Mesenchymal stem cell (in vitro differentiated cells and primary cell): ENCODE measurements around the gene SHISAL2A.

Experiments used
- DNase-seq: peaks from one replicate; pipeline ENCODE4 v3.0.0-alpha.2; 2013
- H2AFZ ChIP-seq: one replicate; pipeline ENCODE4 v1.6.1; 2013; ENCODE audit warnings: low read depth, mild to moderate bottlenecking, control low read depth, inconsistent platforms, low read length, moderate library complexity
- H2AK5ac ChIP-seq: 2 replicates; pipeline ENCODE4 v1.6.1; 2013; ENCODE audit warnings: low read length, moderate library complexity, mild to moderate bottlenecking, inconsistent platforms; ENCODE audit not compliant: severe bottlenecking
- H2BK120ac ChIP-seq: one replicate; pipeline ENCODE4 v1.6.1; 2013; ENCODE audit warnings: low read depth, mild to moderate bottlenecking, inconsistent platforms, low read length, moderate library complexity
- H2BK12ac ChIP-seq, 2 experiments: one replicate each; pipeline ENCODE4 v1.6.1; 2013; ENCODE audit warnings: inconsistent platforms in 2 of 2, low read length in 2 of 2, mild to moderate bottlenecking in 2 of 2, moderate library complexity in 2 of 2, control low read depth in 1 of 2
- H2BK15ac ChIP-seq: one replicate; pipeline ENCODE4 v1.6.1; 2013; ENCODE audit warnings: mild to moderate bottlenecking, low read depth, inconsistent platforms; ENCODE audit not compliant: poor library complexity, severe bottlenecking
- H2BK5ac ChIP-seq: 2 replicates; pipeline ENCODE4 v1.6.1; 2013; ENCODE audit warnings: low read depth, mild to moderate bottlenecking, low read length, control low read depth, inconsistent platforms; ENCODE audit not compliant: poor library complexity, severe bottlenecking
- H3K14ac ChIP-seq, 2 experiments: one replicate each; pipeline ENCODE4 v1.6.1; 2013; ENCODE audit warnings: inconsistent platforms in 2 of 2, low read length in 2 of 2, control low read depth in 1 of 2, mild to moderate bottlenecking in 1 of 2, moderate library complexity in 1 of 2
- H3K18ac ChIP-seq, 2 experiments: one replicate each; pipeline ENCODE4 v1.6.1; 2013; ENCODE audit warnings: inconsistent platforms in 2 of 2, low read length in 2 of 2, control low read depth in 1 of 2, low read depth in 1 of 2, mild to moderate bottlenecking in 1 of 2
- H3K23ac ChIP-seq, 2 experiments: one replicate each; pipeline ENCODE4 v1.6.1; 2013; ENCODE audit warnings: inconsistent platforms in 2 of 2, low read length in 2 of 2, mild to moderate bottlenecking in 2 of 2, moderate library complexity in 2 of 2, control low read depth in 1 of 2
- H3K27ac ChIP-seq: 2 replicates; pipeline ENCODE4 v1.5.1; 2013; ENCODE audit warnings: mild to moderate bottlenecking, moderate library complexity, low read length, control low read depth, inconsistent platforms; ENCODE audit not compliant: poor library complexity, severe bottlenecking
- H3K27me3 ChIP-seq, 2 experiments: 2 replicates each; pipeline versions ENCODE4 v1.6.1 to v1.7.0; 2013; ENCODE audit warnings: low read length in 2 of 2, mild to moderate bottlenecking in 2 of 2, moderate library complexity in 2 of 2, control low read depth in 1 of 2, inconsistent platforms in 1 of 2; ENCODE audit not compliant: control insufficient read depth in 1 of 2, insufficient read depth in 1 of 2
- H3K36me3 ChIP-seq, 2 experiments: 2 replicates each; pipeline versions ENCODE4 v1.6.1 to v1.7.0; 2013; ENCODE audit warnings: low read length in 2 of 2, control low read depth in 1 of 2, inconsistent platforms in 1 of 2, low read depth in 1 of 2, mild to moderate bottlenecking in 1 of 2; ENCODE audit not compliant: insufficient read depth in 2 of 2, control insufficient read depth in 1 of 2
- H3K4ac ChIP-seq, 2 experiments: one replicate each; pipeline ENCODE4 v1.6.1; 2013; ENCODE audit warnings: inconsistent platforms in 2 of 2, low read length in 2 of 2, mild to moderate bottlenecking in 2 of 2, moderate library complexity in 2 of 2, control low read depth in 1 of 2, low read depth in 1 of 2
- H3K4me1 ChIP-seq: 2 replicates; pipeline ENCODE4 v1.6.1; 2013; ENCODE audit warnings: low read depth, low read length, control low read depth; ENCODE audit not compliant: control insufficient read depth, insufficient read depth
- H3K4me2 ChIP-seq: 2 replicates; pipeline ENCODE4 v1.6.1; 2013; ENCODE audit warnings: low read length, mild to moderate bottlenecking, inconsistent platforms; ENCODE audit not compliant: poor library complexity, severe bottlenecking
- H3K4me3 ChIP-seq, 2 experiments: 2 replicates each; pipeline versions ENCODE4 v1.5.1 to v1.7.0; 2013; ENCODE audit warnings: low read length in 2 of 2, mild to moderate bottlenecking in 2 of 2, control low read depth in 1 of 2, low read depth in 1 of 2; ENCODE audit not compliant: insufficient read depth in 1 of 2
- H3K79me1 ChIP-seq: replicated peaks from 2 replicates; pipeline ENCODE4 v1.6.1; 2013; ENCODE audit warnings: mild to moderate bottlenecking, control low read depth, low read length, inconsistent platforms; ENCODE audit not compliant: poor library complexity, severe bottlenecking
- H3K9ac ChIP-seq: 2 replicates; pipeline ENCODE4 v1.7.0; 2013; ENCODE audit warnings: mild to moderate bottlenecking, low read length, moderate library complexity
- H3K9me3 ChIP-seq: 2 replicates; pipeline ENCODE4 v1.7.0; 2013; ENCODE audit warnings: mild to moderate bottlenecking, low read length; ENCODE audit not compliant: control insufficient read depth
- H4K8ac ChIP-seq: one replicate; pipeline ENCODE4 v1.6.1; 2013; ENCODE audit warnings: inconsistent platforms, mild to moderate bottlenecking, low read length, moderate library complexity
- H4K91ac ChIP-seq: one replicate; pipeline ENCODE4 v1.6.1; 2013; ENCODE audit warnings: mild to moderate bottlenecking, low read length, inconsistent platforms
- WGBS: methylation state at CpG from one replicate; pipeline ENCODE4 v1.1.7; 2013; ENCODE audit warnings: mixed read lengths; 5-methylcytosine and 5-hydroxymethylcytosine counted together

SHISAL2A gene

GRCh38 chr1:52621950-52622349 lies 11.0 kb upstream of the SHISAL2A start:
- DNase-seq = no peak
- Histone ChIP-seq H3K4ac (no peak overlapping the region), H3K79me1 (no peaks in the 10 kb centered on the region), H2BK12ac (no peak overlapping the region), H3K36me3 (no peaks in the 10 kb centered on the region), H2BK5ac (no peak overlapping the region), H3K4me3 (no peak overlapping the region), H4K8ac (no peak overlapping the region), H2AK5ac (no peak overlapping the region), H3K27me3 (peaks cover 0 to 9% of the 10 kb centered on the region in 2 experiments), H3K23ac (no peak overlapping the region), H4K91ac (no peak overlapping the region), H3K4me2 (no peak overlapping the region), H3K18ac (no peak overlapping the region), H3K9ac (no peak overlapping the region), H3K27ac (no peak overlapping the region), H3K9me3 (peaks cover 24% of the 10 kb centered on the region), H3K14ac (no peak overlapping the region), H3K4me1 (no peaks in the 10 kb centered on the region), H2AFZ (no peak overlapping the region), H2BK120ac (no peak overlapping the region), H2BK15ac (no peak overlapping the region)
- WGBS = 95% methylated on average over 2 of the region's 2 CpGs

GRCh38 chr1:52623812-52624211 lies 9.2 kb upstream of the SHISAL2A start:
- Histone ChIP-seq H3K9me3 (peaks cover 24% of the 10 kb centered on the region), H4K8ac (no peak overlapping the region), H2AFZ (no peak overlapping the region), H3K79me1 (no peaks in the 10 kb centered on the region), H2BK120ac (no peak overlapping the region), H3K4ac (no peak overlapping the region), H3K27me3 (peaks cover under 1 to 3% of the 10 kb centered on the region in 2 experiments), H3K4me1 (no peaks in the 10 kb centered on the region), H2AK5ac (no peak overlapping the region), H3K18ac (no peak overlapping the region), H2BK5ac (no peak overlapping the region), H3K9ac (no peak overlapping the region), H2BK15ac (no peak overlapping the region), H2BK12ac (no peak overlapping the region), H3K23ac (no peak overlapping the region), H3K4me2 (no peak overlapping the region), H4K91ac (no peak overlapping the region), H3K27ac (no peak overlapping the region), H3K4me3 (no peak overlapping the region), H3K36me3 (no peaks in the 10 kb centered on the region), H3K14ac (no peak overlapping the region)
- no peak for DNase-seq
- WGBS = 76% methylated on average over 2 of the region's 3 CpGs

- Histone ChIP-seq H3K9me3 (peaks cover 8% of the 10 kb centered on the region), H2AFZ (no peak overlapping the region), H2BK120ac (no peak overlapping the region), H4K8ac (no peak overlapping the region), H3K4me1 (peaks cover 4% of the 10 kb centered on the region), H3K23ac (no peak overlapping the region), H2BK5ac (no peak overlapping the region), H2BK12ac (no peak overlapping the region), H3K4me3 (no peak overlapping the region), H3K27me3 (peaks cover 10 to 18% of the 10 kb centered on the region in 2 experiments), H3K14ac (no peak overlapping the region), H3K18ac (no peak overlapping the region), H3K79me1 (no peaks in the 10 kb centered on the region), H3K4ac (no peak overlapping the region), H3K27ac (no peak overlapping the region), H3K36me3 (no peaks in the 10 kb centered on the region), H3K9ac (no peak overlapping the region), H4K91ac (no peak overlapping the region), H2AK5ac (no peak overlapping the region), H3K4me2 (no peak overlapping the region), H2BK15ac (no peak overlapping the region)
- no peak for DNase-seq
- WGBS = 100% methylated on average over 1 of the region's 2 CpGs
These were observed 5.9 kb upstream of the SHISAL2A start for GRCh38 chr1:52627028-52627427.

GRCh38 chr1:52628614-52629324 lies 4.2 kb upstream of the SHISAL2A start:
- Histone ChIP-seq H3K79me1 (no peaks in the 10 kb centered on the region), H3K14ac (no peak overlapping the region), H3K4me1 (peaks cover 13% of the 10 kb centered on the region), H2AFZ (no peak overlapping the region), H3K4ac (no peak overlapping the region), H3K27me3 (peaks cover 22 to 33% of the 10 kb centered on the region in 2 experiments), H3K9ac (no peak overlapping the region), H3K27ac (no peak overlapping the region), H3K4me3 (no peak overlapping the region), H3K36me3 (no peaks in the 10 kb centered on the region), H2BK5ac (no peak overlapping the region), H3K18ac (no peak overlapping the region), H2BK12ac (no peak overlapping the region), H3K9me3 (peaks cover 3% of the 10 kb centered on the region), H4K8ac (no peak overlapping the region), H4K91ac (no peak overlapping the region), H2BK15ac (no peak overlapping the region), H3K23ac (no peak overlapping the region), H3K4me2 (no peak overlapping the region), H2AK5ac (no peak overlapping the region), H2BK120ac (no peak overlapping the region)
- 70% methylated on average over 5 of the region's 8 CpGs for WGBS
- no peak for DNase-seq
